Mesothelial cell of epicardium (in vitro differentiated cells): ENCODE results near the gene TFR2. TPM values are rescaled to one million over a fixed set of nuclear protein-coding genes. Genes with fewer than 3 reads are reported as not detected.

ENCODE experiments used
- DNase-seq, 2 experiments: peaks; one replicate each; pipeline ENCODE4 v3.0.0; 2021; ENCODE audit warnings: low spot score in 2 of 2; ENCODE audit not compliant: unreplicated experiment in 2 of 2
- H3K27ac Mint-ChIP-seq: 2 replicates; pipeline ENCODE4 v1.8.0; 2021; ENCODE audit warnings: mixed read lengths
- H3K27me3 Mint-ChIP-seq: 2 replicates; pipeline ENCODE4 v1.8.0; 2021; ENCODE audit warnings: low read depth, mixed read lengths
- H3K36me3 Mint-ChIP-seq: 2 replicates; pipeline ENCODE4 v1.8.0; 2021; ENCODE audit warnings: mixed read lengths
- H3K4me1 Mint-ChIP-seq: 2 replicates; pipeline ENCODE4 v1.8.0; 2021; ENCODE audit warnings: mixed read lengths
- H3K4me3 Mint-ChIP-seq: 2 replicates; pipeline ENCODE4 v1.8.0; 2021; ENCODE audit warnings: mild to moderate bottlenecking, moderate library complexity, mixed read lengths
- H3K9me3 Mint-ChIP-seq: 2 replicates; pipeline ENCODE4 v1.8.0; 2021; ENCODE audit warnings: mixed read lengths
- CTCF ChIP-seq: fragments of 200-600 bp; sonication (generic); IDR thresholded peaks from one replicate; pipeline ENCODE4 v1.5.0; 2021; ENCODE audit warnings: antibody characterized with exemption; ENCODE audit not compliant: unreplicated experiment
- total RNA-seq: library from RNA; stranded (reverse); gene quantifications from 3 replicates; pipeline ENCODE4 v1.2.1, GENCODE V29; 2021

The TFR2 gene
- total RNA-seq, 1 donor from 2014 or later, result 0.54 TPM

GRCh38 chr7:100577103-100577502, 64.2 kb downstream of the TFR2 start:
- no peak for TF ChIP-seq CTCF
- no peaks in the 10 kb centered on the region for H3K9me3 Mint-ChIP-seq
- no peak for DNase-seq
- peaks cover 5% of the 10 kb centered on the region for H3K4me1 Mint-ChIP-seq
- no peak overlapping the region for H3K4me3 Mint-ChIP-seq
- no peak overlapping the region for H3K27ac Mint-ChIP-seq
- no peaks in the 10 kb centered on the region for H3K27me3 Mint-ChIP-seq
- H3K36me3 Mint-ChIP-seq, result peaks cover 7% of the 10 kb centered on the region

- TF ChIP-seq CTCF, result no peak
- Mint-ChIP-seq H3K9me3 (no peaks in the 10 kb centered on the region), H3K4me3 (no peak overlapping the region), H3K4me1 (peaks cover 11% of the 10 kb centered on the region), H3K27ac (no peak overlapping the region), H3K36me3 (peaks cover 7% of the 10 kb centered on the region), H3K27me3 (no peaks in the 10 kb centered on the region)
- DNase-seq, result no peak
These were observed 64.9 kb downstream of the TFR2 start for GRCh38 chr7:100576384-100576993.

- no peak for DNase-seq
- H3K27ac Mint-ChIP-seq, result no peak overlapping the region
- no peaks in the 10 kb centered on the region for H3K9me3 Mint-ChIP-seq
- H3K27me3 Mint-ChIP-seq, result no peaks in the 10 kb centered on the region
- no peak overlapping the region for H3K4me3 Mint-ChIP-seq
- no peak for TF ChIP-seq CTCF
- H3K36me3 Mint-ChIP-seq, result peaks cover 7% of the 10 kb centered on the region
- peaks cover 17% of the 10 kb centered on the region for H3K4me1 Mint-ChIP-seq
These were observed 65.5 kb downstream of the TFR2 start for GRCh38 chr7:100575746-100576383.

- H3K4me3 Mint-ChIP-seq, result no peak overlapping the region
- no peaks in the 10 kb centered on the region for H3K9me3 Mint-ChIP-seq
- peaks cover 7% of the 10 kb centered on the region for H3K36me3 Mint-ChIP-seq
- H3K27me3 Mint-ChIP-seq, result no peaks in the 10 kb centered on the region
- TF ChIP-seq CTCF, result no peak
- DNase-seq, result no peak
- no peak overlapping the region for H3K27ac Mint-ChIP-seq
- peaks cover 19% of the 10 kb centered on the region for H3K4me1 Mint-ChIP-seq
These were observed 66.1 kb downstream of the TFR2 start for GRCh38 chr7:100575206-100575631.

GRCh38 chr7:100574362-100575205, 66.8 kb downstream of the TFR2 start:
- H3K36me3 Mint-ChIP-seq, result peaks cover 7% of the 10 kb centered on the region
- no peaks in the 10 kb centered on the region for H3K27me3 Mint-ChIP-seq
- H3K9me3 Mint-ChIP-seq, result no peaks in the 10 kb centered on the region
- DNase-seq, result no peak
- no peak for TF ChIP-seq CTCF
- no peak overlapping the region for H3K27ac Mint-ChIP-seq
- no peak overlapping the region for H3K4me3 Mint-ChIP-seq
- H3K4me1 Mint-ChIP-seq, result peaks cover 19% of the 10 kb centered on the region
